ENCODE measurements around the gene UFSP1. TPM values are rescaled to one million over a fixed set of nuclear protein-coding genes. Genes with fewer than 3 reads are reported as not detected.

UFSP1 gene
- total and polyA plus RNA-seq, 10 of the 15 experiments (the other 5 are each of a cell fraction or from before 2014, with no cell fraction given), result 0.14 to 10.6 (median 2.8) TPM

DNA sequence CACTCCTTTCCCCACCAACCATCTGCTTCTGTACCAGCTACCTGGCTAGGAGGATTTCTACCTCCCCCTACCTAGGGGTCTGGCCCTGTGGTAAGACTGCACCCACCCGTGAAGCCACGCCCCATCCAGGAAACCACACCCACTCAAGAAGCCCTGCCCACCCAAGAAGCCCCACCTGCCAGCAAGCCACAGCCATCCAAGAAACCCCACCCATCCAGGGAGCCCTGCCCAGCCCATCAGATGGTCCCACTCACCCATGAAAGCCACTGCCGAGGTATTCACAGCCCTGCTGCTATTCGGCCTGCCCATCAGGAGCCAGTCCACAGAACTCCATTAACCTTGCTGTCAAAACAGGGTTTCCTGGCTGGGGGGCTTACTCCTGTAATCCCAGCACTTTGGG, 44.2 kb upstream of the UFSP1 start:
- ChIA-PET SMC1A (ENCODE audit: uncharacterized antibody, unreplicated experiment) (no interaction called here), CTCF (no interaction called here), POLR2A (no interaction called here), RAD21 (ENCODE audit: unreplicated experiment) (no interaction called here)
- H4K20me1 ChIP-seq (ENCODE audit: control insufficient read depth, insufficient read depth), result no peaks in the 10 kb centered on the region
- ATAC-seq (no peak), DNase-seq (ENCODE audit: low read depth, low spot score) (no peak), FAIRE-seq (no peak)
- H2AFZ ChIP-seq (ENCODE audit: control insufficient read depth, low read depth, low read length), result no peak overlapping the region
- no peaks in the 10 kb centered on the region for H3K79me2 ChIP-seq (ENCODE audit: control insufficient read depth, insufficient read depth, low read length)
- no peak overlapping the region for H3K27ac ChIP-seq (ENCODE audit: control insufficient read depth, insufficient read depth)
- no peaks in the 10 kb centered on the region for H3K36me3 ChIP-seq (ENCODE audit: control insufficient read depth in 2 of 2, insufficient read depth in 2 of 2, low read length in 1 of 2)
- intact Hi-C loops (cut with micrococcal nuclease; ENCODE audit: unreplicated experiment), result no loop called here
- BruUV-seq (replicated peaks), result no TSS peak
- no peaks in the 10 kb centered on the region for H3K4me1 ChIP-seq (ENCODE audit: control insufficient read depth, insufficient read depth, low read length)
- no peak overlapping the region for H3K9ac ChIP-seq (ENCODE audit: control insufficient read depth, insufficient read depth, low read length)
- peaks cover 1% of the 10 kb centered on the region; the same call in 2 of the 3 replicates for H3K9me3 ChIP-seq (replicated peaks; ENCODE audit: control insufficient read depth, insufficient read depth, low read length)
- H3K27me3 ChIP-seq (replicated peaks in 1 of 2; ENCODE audit: control insufficient read depth in 2 of 2, insufficient read depth in 2 of 2, low read length in 1 of 2), result no peaks in the 10 kb centered on the region; a peak in 1 of 4 replicates
- H3K4me3 ChIP-seq, result no peak overlapping the region
- TF ChIP-seq ZBED1 (IDR thresholded peaks at IDR 0.05; ENCODE audit: borderline replicate concordance) (no peak), SMARCA5 (IDR thresholded peaks at IDR 0.05) (no peak), WRNIP1 (IDR thresholded peaks at IDR 0.05; ENCODE audit: borderline replicate concordance, low read depth, low read length) (no peak), MXI1 (IDR thresholded peaks at IDR 0.05; ENCODE audit: low read depth, low read length) (no peak), EZH2 (IDR thresholded peaks at IDR 0.05; ENCODE audit: borderline replicate concordance, control insufficient read depth, low read depth, low read length) (no peak), TAF1 (IDR thresholded peaks at IDR 0.05; ENCODE audit: borderline replicate concordance, low read depth, low read length) (no peak), JUNB (IDR thresholded peaks at IDR 0.05) (no peak), HDGF (IDR thresholded peaks at IDR 0.05) (no peak), ZNF622 (IDR thresholded peaks at IDR 0.05) (no peak), SMC3 (IDR thresholded peaks at IDR 0.05; ENCODE audit: borderline replicate concordance, low read length) (no peak), NR2F1 (conservative IDR thresholded peaks at IDR 0.05) (no peak), PAX5 (IDR thresholded peaks at IDR 0.05; ENCODE audit: borderline replicate concordance, low read depth, low read length) (no peak)
- TF ChIP-seq, protein P1, sequence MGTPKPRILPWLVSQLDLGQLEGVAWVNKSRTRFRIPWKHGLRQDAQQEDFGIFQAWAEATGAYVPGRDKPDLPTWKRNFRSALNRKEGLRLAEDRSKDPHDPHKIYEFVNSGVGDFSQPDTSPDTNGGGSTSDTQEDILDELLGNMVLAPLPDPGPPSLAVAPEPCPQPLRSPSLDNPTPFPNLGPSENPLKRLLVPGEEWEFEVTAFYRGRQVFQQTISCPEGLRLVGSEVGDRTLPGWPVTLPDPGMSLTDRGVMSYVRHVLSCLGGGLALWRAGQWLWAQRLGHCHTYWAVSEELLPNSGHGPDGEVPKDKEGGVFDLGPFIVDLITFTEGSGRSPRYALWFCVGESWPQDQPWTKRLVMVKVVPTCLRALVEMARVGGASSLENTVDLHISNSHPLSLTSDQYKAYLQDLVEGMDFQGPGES (IDR thresholded peaks at IDR 0.05), result no peak
- TF ChIP-seq, protein P2, sequence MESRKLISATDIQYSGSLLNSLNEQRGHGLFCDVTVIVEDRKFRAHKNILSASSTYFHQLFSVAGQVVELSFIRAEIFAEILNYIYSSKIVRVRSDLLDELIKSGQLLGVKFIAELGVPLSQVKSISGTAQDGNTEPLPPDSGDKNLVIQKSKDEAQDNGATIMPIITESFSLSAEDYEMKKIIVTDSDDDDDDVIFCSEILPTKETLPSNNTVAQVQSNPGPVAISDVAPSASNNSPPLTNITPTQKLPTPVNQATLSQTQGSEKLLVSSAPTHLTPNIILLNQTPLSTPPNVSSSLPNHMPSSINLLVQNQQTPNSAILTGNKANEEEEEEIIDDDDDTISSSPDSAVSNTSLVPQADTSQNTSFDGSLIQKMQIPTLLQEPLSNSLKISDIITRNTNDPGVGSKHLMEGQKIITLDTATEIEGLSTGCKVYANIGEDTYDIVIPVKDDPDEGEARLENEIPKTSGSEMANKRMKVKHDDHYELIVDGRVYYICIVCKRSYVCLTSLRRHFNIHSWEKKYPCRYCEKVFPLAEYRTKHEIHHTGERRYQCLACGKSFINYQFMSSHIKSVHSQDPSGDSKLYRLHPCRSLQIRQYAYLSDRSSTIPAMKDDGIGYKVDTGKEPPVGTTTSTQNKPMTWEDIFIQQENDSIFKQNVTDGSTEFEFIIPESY (IDR thresholded peaks at IDR 0.05), result no peak
- TF ChIP-seq, protein P3, sequence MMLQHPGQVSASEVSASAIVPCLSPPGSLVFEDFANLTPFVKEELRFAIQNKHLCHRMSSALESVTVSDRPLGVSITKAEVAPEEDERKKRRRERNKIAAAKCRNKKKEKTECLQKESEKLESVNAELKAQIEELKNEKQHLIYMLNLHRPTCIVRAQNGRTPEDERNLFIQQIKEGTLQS (IDR thresholded peaks at IDR 0.05; ENCODE audit: borderline replicate concordance, extremely low read depth, low read depth, low read length), result no peak
- TF ChIP-seq, protein P4, sequence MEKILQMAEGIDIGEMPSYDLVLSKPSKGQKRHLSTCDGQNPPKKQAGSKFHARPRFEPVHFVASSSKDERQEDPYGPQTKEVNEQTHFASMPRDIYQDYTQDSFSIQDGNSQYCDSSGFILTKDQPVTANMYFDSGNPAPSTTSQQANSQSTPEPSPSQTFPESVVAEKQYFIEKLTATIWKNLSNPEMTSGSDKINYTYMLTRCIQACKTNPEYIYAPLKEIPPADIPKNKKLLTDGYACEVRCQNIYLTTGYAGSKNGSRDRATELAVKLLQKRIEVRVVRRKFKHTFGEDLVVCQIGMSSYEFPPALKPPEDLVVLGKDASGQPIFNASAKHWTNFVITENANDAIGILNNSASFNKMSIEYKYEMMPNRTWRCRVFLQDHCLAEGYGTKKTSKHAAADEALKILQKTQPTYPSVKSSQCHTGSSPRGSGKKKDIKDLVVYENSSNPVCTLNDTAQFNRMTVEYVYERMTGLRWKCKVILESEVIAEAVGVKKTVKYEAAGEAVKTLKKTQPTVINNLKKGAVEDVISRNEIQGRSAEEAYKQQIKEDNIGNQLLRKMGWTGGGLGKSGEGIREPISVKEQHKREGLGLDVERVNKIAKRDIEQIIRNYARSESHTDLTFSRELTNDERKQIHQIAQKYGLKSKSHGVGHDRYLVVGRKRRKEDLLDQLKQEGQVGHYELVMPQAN (conservative IDR thresholded peaks at IDR 0.05), result no peak
- TF ChIP-seq, protein P5, sequence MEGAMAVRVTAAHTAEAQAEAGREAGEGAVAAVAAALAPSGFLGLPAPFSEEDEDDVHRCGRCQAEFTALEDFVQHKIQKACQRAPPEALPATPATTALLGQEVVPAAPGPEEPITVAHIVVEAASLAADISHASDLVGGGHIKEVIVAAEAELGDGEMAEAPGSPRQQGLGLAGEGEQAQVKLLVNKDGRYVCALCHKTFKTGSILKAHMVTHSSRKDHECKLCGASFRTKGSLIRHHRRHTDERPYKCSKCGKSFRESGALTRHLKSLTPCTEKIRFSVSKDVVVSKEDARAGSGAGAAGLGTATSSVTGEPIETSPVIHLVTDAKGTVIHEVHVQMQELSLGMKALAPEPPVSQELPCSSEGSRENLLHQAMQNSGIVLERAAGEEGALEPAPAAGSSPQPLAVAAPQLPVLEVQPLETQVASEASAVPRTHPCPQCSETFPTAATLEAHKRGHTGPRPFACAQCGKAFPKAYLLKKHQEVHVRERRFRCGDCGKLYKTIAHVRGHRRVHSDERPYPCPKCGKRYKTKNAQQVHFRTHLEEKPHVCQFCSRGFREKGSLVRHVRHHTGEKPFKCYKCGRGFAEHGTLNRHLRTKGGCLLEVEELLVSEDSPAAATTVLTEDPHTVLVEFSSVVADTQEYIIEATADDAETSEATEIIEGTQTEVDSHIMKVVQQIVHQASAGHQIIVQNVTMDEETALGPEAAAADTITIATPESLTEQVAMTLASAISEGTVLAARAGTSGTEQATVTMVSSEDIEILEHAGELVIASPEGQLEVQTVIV (IDR thresholded peaks at IDR 0.05; ENCODE audit: borderline replicate concordance, partially characterized antibody), result no peak
- WGBS (ENCODE audit: insufficient coverage, insufficient replicate concordance, low lambda C conversion rate, missing lambda C conversion rate), result 19% methylated on average over 4 of the region's 4 CpGs
- no peak overlapping the region for H3K4me2 ChIP-seq (ENCODE audit: control insufficient read depth, insufficient read depth)
- in situ Hi-C loops (cut with MboI), result no loop called here
